IMR-90 (cell line): ENCODE results near the gene NXPH3. TPM values are rescaled to one million over a fixed set of nuclear protein-coding genes. Genes with fewer than 3 reads are reported as not detected.

Experiments
- ATAC-seq: fragments of 200-7000 bp; cut with Tn5 transposase; 2 replicates; pipeline ENCODE4 v1.9.1; 2020; ENCODE audit warnings: low read depth, mild to moderate bottlenecking, moderate library complexity
- BruUV-seq: library from RNA; stranded (reverse); fragments of 400-500 nt; replicated peaks from 2 replicates; lab custom pipeline; 2021; lab: Mats Ljungman, UMichigan
- CTCF ChIA-PET: fragments of 300-600 bp; formaldehyde crosslinking; extraction: SDS; loops from one replicate; lab custom pipeline; 2021; ENCODE audit warnings: antibody characterized with exemption; lab: Yijun Ruan, JAX
- POLR2A ChIA-PET: fragments of 300-600 bp; sonication (Branson Sonifier 250); formaldehyde crosslinking; loops from one replicate; lab custom pipeline; 2022; ENCODE audit warnings: antibody characterized with exemption; ENCODE audit not compliant: unreplicated experiment; lab: Charles Lee
- DNase-seq: peaks from one replicate; pipeline ENCODE4 v3.0.0; 2013
- H2AFZ ChIP-seq: replicated peaks from 2 replicates; pipeline ENCODE3; 2013; ENCODE audit warnings: low read length, mild to moderate bottlenecking; ENCODE audit not compliant: poor library complexity
- H2AK5ac ChIP-seq: 2 replicates; pipeline ENCODE4 v1.6.1; 2013; ENCODE audit warnings: low read depth, low read length, inconsistent platforms
- H2AK9ac ChIP-seq: replicated peaks from 2 replicates; pipeline ENCODE3; 2013; ENCODE audit warnings: mild to moderate bottlenecking, low read depth, low read length, moderate library complexity; ENCODE audit not compliant: poor library complexity
- H2BK120ac ChIP-seq: 2 replicates; pipeline ENCODE4 v1.6.1; 2013; ENCODE audit warnings: low read depth, low read length, inconsistent platforms
- H2BK15ac ChIP-seq: 3 replicates; pipeline ENCODE4 v1.6.1; 2013; ENCODE audit warnings: low read depth, low read length, inconsistent platforms
- H2BK20ac ChIP-seq: 2 replicates; pipeline ENCODE4 v1.6.1; 2013; ENCODE audit warnings: low read depth, mild to moderate bottlenecking, inconsistent platforms, low read length, moderate library complexity
- H2BK5ac ChIP-seq: 2 replicates; pipeline ENCODE4 v1.6.1; 2013; ENCODE audit warnings: mild to moderate bottlenecking, low read depth, low read length, inconsistent platforms; ENCODE audit not compliant: poor library complexity, severe bottlenecking
- H3K14ac ChIP-seq: replicated peaks from 2 replicates; pipeline ENCODE4 v1.6.1; 2013; ENCODE audit warnings: low read depth, low read length, inconsistent platforms
- H3K18ac ChIP-seq: 2 replicates; pipeline ENCODE4 v1.6.1; 2013; ENCODE audit warnings: low read depth, low read length, control low read depth
- H3K23ac ChIP-seq: 2 replicates; pipeline ENCODE4 v1.6.1; 2013; ENCODE audit warnings: low read depth, low read length, inconsistent platforms
- H3K27ac ChIP-seq: 2 replicates; pipeline ENCODE4 v1.5.1; 2013; ENCODE audit warnings: mild to moderate bottlenecking, control low read depth, low read length; ENCODE audit not compliant: insufficient read depth
- H3K27me3 ChIP-seq: 2 replicates; pipeline ENCODE4 v1.6.1; 2013; ENCODE audit warnings: low read length; ENCODE audit not compliant: control insufficient read depth, insufficient read depth
- H3K36me3 ChIP-seq: 2 replicates; pipeline ENCODE4 v1.6.1; 2013; ENCODE audit warnings: low read length, mixed read lengths; ENCODE audit not compliant: control insufficient read depth, insufficient read depth
- H3K4ac ChIP-seq: 2 replicates; pipeline ENCODE4 v1.6.1; 2013; ENCODE audit warnings: low read depth, low read length, inconsistent platforms
- H3K4me1 ChIP-seq: 2 replicates; pipeline ENCODE4 v1.6.1; 2013; ENCODE audit warnings: low read length, mixed read lengths; ENCODE audit not compliant: control insufficient read depth, insufficient read depth
- H3K4me2 ChIP-seq: 2 replicates; pipeline ENCODE4 v1.6.1; 2013; ENCODE audit warnings: low read depth, mild to moderate bottlenecking, control low read depth, low read length, moderate library complexity
- H3K4me3 ChIP-seq: 2 replicates; pipeline ENCODE4 v1.5.1; 2013; ENCODE audit warnings: low read depth, mild to moderate bottlenecking, control low read depth, low read length, moderate library complexity; ENCODE audit not compliant: insufficient read depth
- H3K56ac ChIP-seq: 2 replicates; pipeline ENCODE4 v1.6.1; 2013; ENCODE audit warnings: low read length, inconsistent platforms; ENCODE audit not compliant: insufficient read depth; ENCODE audit errors: extremely low read depth
- H3K79me1 ChIP-seq, 2 experiments: 2 replicates each; pipeline ENCODE4 v1.6.1; 2013; ENCODE audit warnings: low read length in 2 of 2, inconsistent platforms in 1 of 2, low read depth in 1 of 2
- H3K9ac ChIP-seq: 2 replicates; pipeline ENCODE4 v1.6.1; 2013; ENCODE audit warnings: low read depth, low read length, control low read depth
- H3K9me1 ChIP-seq: 2 replicates; pipeline ENCODE4 v1.6.1; 2013; ENCODE audit warnings: low read length, inconsistent platforms; ENCODE audit not compliant: insufficient read depth
- H3K9me3 ChIP-seq: 2 replicates; pipeline ENCODE4 v1.6.1; 2013; ENCODE audit warnings: low read length; ENCODE audit not compliant: control insufficient read depth, insufficient read depth
- H4K20me1 ChIP-seq: 2 replicates; pipeline ENCODE4 v1.6.1; 2013; ENCODE audit warnings: low read length, inconsistent platforms; ENCODE audit not compliant: insufficient read depth
- H4K5ac ChIP-seq: 2 replicates; pipeline ENCODE4 v1.6.1; 2013; ENCODE audit warnings: mild to moderate bottlenecking, low read depth, low read length, control low read depth
- H4K8ac ChIP-seq, 2 experiments: 2 replicates each; pipeline ENCODE4 v1.6.1; 2013; ENCODE audit warnings: low read depth in 2 of 2, low read length in 2 of 2, control low read depth in 1 of 2, inconsistent platforms in 1 of 2
- H4K91ac ChIP-seq: 2 replicates; pipeline ENCODE4 v1.6.1; 2013; ENCODE audit warnings: low read depth, low read length, inconsistent platforms; ENCODE audit not compliant: insufficient read depth
- BHLHE40 ChIP-seq: fragments of 150-350 bp; IDR thresholded peaks from 2 replicates; pipeline ENCODE4 v1.6.1; 2016; ENCODE audit warnings: mild to moderate bottlenecking, low read depth, low read length
- CEBPB ChIP-seq: IDR thresholded peaks from 2 replicates; pipeline ENCODE4 v1.6.1; 2012; ENCODE audit warnings: low read depth, low read length, improper control_type of control experiment
- ELK1 ChIP-seq: fragments of 150-350 bp; IDR thresholded peaks from 2 replicates; pipeline ENCODE4 v1.6.1; 2016; ENCODE audit warnings: low read depth, mild to moderate bottlenecking, low read length, moderate library complexity, borderline replicate concordance
- FOS ChIP-seq: fragments of 150-350 bp; IDR thresholded peaks from 2 replicates; pipeline ENCODE4 v1.6.1; 2016; ENCODE audit warnings: low read depth, low read length
- MAFK ChIP-seq: IDR thresholded peaks from 2 replicates; pipeline ENCODE4 v1.6.1; 2012; ENCODE audit warnings: low read depth, low read length, improper control_type of control experiment
- MAZ ChIP-seq: IDR thresholded peaks from 2 replicates; pipeline ENCODE4 v1.6.1; 2012; ENCODE audit warnings: low read depth, mild to moderate bottlenecking, low read length, improper control_type of control experiment, moderate library complexity, borderline replicate concordance
- MXI1 ChIP-seq: IDR thresholded peaks from 2 replicates; pipeline ENCODE4 v1.6.1; 2012; ENCODE audit warnings: low read depth, mild to moderate bottlenecking, low read length, moderate library complexity, borderline replicate concordance
- NFE2L2 ChIP-seq: fragments of 150-350 bp; IDR thresholded peaks from 2 replicates; pipeline ENCODE4 v1.6.1; 2016; ENCODE audit warnings: low read depth, mild to moderate bottlenecking, low read length
- POLR2A ChIP-seq: IDR thresholded peaks from 2 replicates; pipeline ENCODE4 v1.6.1; 2012; ENCODE audit warnings: mild to moderate bottlenecking, low read depth, low read length
- RAD21 ChIP-seq: IDR thresholded peaks from 2 replicates; pipeline ENCODE4 v1.6.1; 2012; ENCODE audit warnings: low read length, improper control_type of control experiment
- RCOR1 ChIP-seq: IDR thresholded peaks from 2 replicates; pipeline ENCODE4 v1.6.1; 2012; ENCODE audit warnings: mild to moderate bottlenecking, low read length, improper control_type of control experiment; ENCODE audit not compliant: insufficient replicate concordance
- RFX5 ChIP-seq: IDR thresholded peaks from 2 replicates; pipeline ENCODE4 v1.8.0; 2012; ENCODE audit warnings: low read depth, mild to moderate bottlenecking, low read length, moderate library complexity
- SMC3 ChIP-seq: fragments of 150-350 bp; IDR thresholded peaks from 2 replicates; pipeline ENCODE4 v1.6.1; 2016; ENCODE audit warnings: low read depth, mild to moderate bottlenecking, antibody characterized with exemption, low read length, moderate library complexity
- USF2 ChIP-seq: fragments of 150-350 bp; IDR thresholded peaks from 2 replicates; pipeline ENCODE4 v1.6.1; 2017; ENCODE audit warnings: mild to moderate bottlenecking, antibody characterized with exemption, low read length, low read depth
- WGBS, 2 experiments: methylation state at CpG; one replicate each; pipeline versions ENCODE4 v1.1.5 to v1.1.7; 2013; ENCODE audit warnings: missing lambda C conversion rate in 2 of 2; ENCODE audit not compliant: insufficient read length in 1 of 2; ENCODE audit errors: extremely low coverage in 2 of 2; 5-methylcytosine and 5-hydroxymethylcytosine counted together
- dilution Hi-C: fragments of 300-500 bp; cut with HindIII; formaldehyde crosslinking; loops from one replicate; pipeline ENCODE4 v1.14.3; 2018; ENCODE audit warnings: low sequenced_read_pairs; ENCODE audit not compliant: unreplicated experiment
- in situ Hi-C: fragments of 300-500 bp; cut with MboI; formaldehyde crosslinking; loops from 3 replicates; pipeline ENCODE4 v1.14.3; 2019; ENCODE audit warnings: low sequenced_read_pairs, inconsistent platforms, mixed read lengths
- intact Hi-C: fragments of 100-400 bp; cut with micrococcal nuclease; formaldehyde crosslinking; loops from 2 replicates; pipeline ENCODE4 v1.10.0; 2022
- polyA plus RNA-seq, 3 experiments: library from polyadenylated mRNA; depleted of rRNA; stranded (reverse); fragments of >200 nt; gene quantifications; 2 replicates each; pipeline ENCODE4 v1.2.3, GENCODE V29; 2012; ENCODE audit warnings: low replicate concordance in 1 of 3
- total RNA-seq: library from RNA; depleted of rRNA; stranded (reverse); fragments of >200 nt; gene quantifications from 2 replicates; pipeline ENCODE4 v1.2.3, GENCODE V29; 2012
- TF ChIP-seq, protein P1 (sequence below): conservative IDR thresholded peaks from 2 replicates; pipeline ENCODE4 v1.5.1; 2012; ENCODE audit warnings: mild to moderate bottlenecking, low read depth, low read length, improper control_type of control experiment

NXPH3 gene
- total and polyA plus RNA-seq, 2 of the 4 experiments (the other 2 are of a cell fraction) = 0.18 to 0.31 TPM

- no peak overlapping the region for H4K8ac ChIP-seq
- no peak overlapping the region for H3K4me3 ChIP-seq
- no peaks in the 10 kb centered on the region for H3K79me1 ChIP-seq
- POLR2A ChIA-PET = no interaction called here
- ATAC-seq = no peak
- H2BK15ac ChIP-seq = no peak overlapping the region
- H4K5ac ChIP-seq = no peak overlapping the region
- no peak overlapping the region for H2AK9ac ChIP-seq
- dilution Hi-C loops (no loop called here), in situ Hi-C loops (loop anchor here (5.0 kb wide), 1 partner anchor 114 kb away; no protein-coding TSS in a partner anchor), intact Hi-C loops (no loop called here)
- BruUV-seq = no TSS peak
- CTCF ChIA-PET = interaction anchor here (0.7 kb wide), 1 partner anchor 148 kb away, joined by 6 read pairs; no protein-coding TSS in a partner anchor
- H3K23ac ChIP-seq = no peak overlapping the region
- H2BK120ac ChIP-seq = no peak overlapping the region
- no peaks in the 10 kb centered on the region for H4K20me1 ChIP-seq
- H3K9ac ChIP-seq = no peak overlapping the region
- H3K36me3 ChIP-seq = no peaks in the 10 kb centered on the region
- no peaks in the 10 kb centered on the region for H3K9me3 ChIP-seq
- H3K27ac ChIP-seq = no peak overlapping the region
- H3K4me1 ChIP-seq = peaks cover 2% of the 10 kb centered on the region; the same call in 1 of the 2 replicates
- H4K91ac ChIP-seq = no peak overlapping the region
- H3K18ac ChIP-seq = no peak overlapping the region
- H2BK20ac ChIP-seq = no peak overlapping the region
- H3K27me3 ChIP-seq = peaks cover 35% of the 10 kb centered on the region
- 88% methylated on average over 3 of the region's 12 CpGs; no CpG with 5 or more reads in 1 of the 2 experiments for WGBS, 2 experiments
- DNase-seq = no peak
- H3K14ac ChIP-seq = no peak overlapping the region
- no peak overlapping the region for H2AFZ ChIP-seq
- H2BK5ac ChIP-seq = no peak overlapping the region
- no peak overlapping the region for H3K4ac ChIP-seq
- no peak overlapping the region for H3K4me2 ChIP-seq
- H3K9me1 ChIP-seq = no peaks in the 10 kb centered on the region
- H3K56ac ChIP-seq = no peak overlapping the region
- H2AK5ac ChIP-seq = no peak overlapping the region
- TF ChIP-seq BHLHE40 (no peak), SMC3 (no peak), NFE2L2 (no peak), MAFK (no peak), ELK1 (no peak), MXI1 (no peak), MAZ (no peak), USF2 (no peak), RAD21 (no peak), FOS (no peak), RFX5 (no peak), POLR2A (no peak), RCOR1 (no peak), CEBPB (no peak)
- TF ChIP-seq, protein P1, sequence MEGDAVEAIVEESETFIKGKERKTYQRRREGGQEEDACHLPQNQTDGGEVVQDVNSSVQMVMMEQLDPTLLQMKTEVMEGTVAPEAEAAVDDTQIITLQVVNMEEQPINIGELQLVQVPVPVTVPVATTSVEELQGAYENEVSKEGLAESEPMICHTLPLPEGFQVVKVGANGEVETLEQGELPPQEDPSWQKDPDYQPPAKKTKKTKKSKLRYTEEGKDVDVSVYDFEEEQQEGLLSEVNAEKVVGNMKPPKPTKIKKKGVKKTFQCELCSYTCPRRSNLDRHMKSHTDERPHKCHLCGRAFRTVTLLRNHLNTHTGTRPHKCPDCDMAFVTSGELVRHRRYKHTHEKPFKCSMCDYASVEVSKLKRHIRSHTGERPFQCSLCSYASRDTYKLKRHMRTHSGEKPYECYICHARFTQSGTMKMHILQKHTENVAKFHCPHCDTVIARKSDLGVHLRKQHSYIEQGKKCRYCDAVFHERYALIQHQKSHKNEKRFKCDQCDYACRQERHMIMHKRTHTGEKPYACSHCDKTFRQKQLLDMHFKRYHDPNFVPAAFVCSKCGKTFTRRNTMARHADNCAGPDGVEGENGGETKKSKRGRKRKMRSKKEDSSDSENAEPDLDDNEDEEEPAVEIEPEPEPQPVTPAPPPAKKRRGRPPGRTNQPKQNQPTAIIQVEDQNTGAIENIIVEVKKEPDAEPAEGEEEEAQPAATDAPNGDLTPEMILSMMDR = no peak
These were observed 24.2 kb upstream of the NXPH3 start for GRCh38 chr17:49551221-49552069.
